ENCODE data around the gene CSNK1E.

CSNK1E gene

GRCh38 chr22:38327805-38328204 lies 10.6 kb upstream of the CSNK1E start:
- DNase-seq, result no peak

GRCh38 chr22:38327396-38327795 lies 10.2 kb upstream of the CSNK1E start:
- DNase-seq, result no peak

DNA sequence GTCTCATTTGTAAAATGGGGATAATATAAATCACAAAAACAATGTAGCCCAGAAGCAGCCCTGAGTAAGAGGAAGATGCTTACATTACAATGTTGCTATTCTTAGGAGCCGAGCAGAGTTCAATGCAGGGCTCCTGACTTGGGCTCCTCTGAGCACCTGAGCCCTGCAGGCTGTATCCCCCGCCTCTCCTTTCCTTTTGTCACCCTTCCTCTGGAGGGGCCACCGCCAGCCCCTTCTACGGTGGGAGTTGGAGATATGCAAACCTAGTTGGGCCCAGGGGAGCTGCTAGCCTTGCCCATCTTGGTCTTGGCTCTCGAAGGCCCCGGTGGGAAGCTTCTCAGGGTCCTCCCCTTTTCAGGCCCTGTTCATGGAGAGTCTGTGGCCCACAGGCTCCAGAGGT lies 8.4 kb upstream of the CSNK1E start:
- no peak for DNase-seq

GRCh38 chr22:38320605-38321402 lies 3.6 kb upstream of the CSNK1E start:
- no peak for DNase-seq

DNA sequence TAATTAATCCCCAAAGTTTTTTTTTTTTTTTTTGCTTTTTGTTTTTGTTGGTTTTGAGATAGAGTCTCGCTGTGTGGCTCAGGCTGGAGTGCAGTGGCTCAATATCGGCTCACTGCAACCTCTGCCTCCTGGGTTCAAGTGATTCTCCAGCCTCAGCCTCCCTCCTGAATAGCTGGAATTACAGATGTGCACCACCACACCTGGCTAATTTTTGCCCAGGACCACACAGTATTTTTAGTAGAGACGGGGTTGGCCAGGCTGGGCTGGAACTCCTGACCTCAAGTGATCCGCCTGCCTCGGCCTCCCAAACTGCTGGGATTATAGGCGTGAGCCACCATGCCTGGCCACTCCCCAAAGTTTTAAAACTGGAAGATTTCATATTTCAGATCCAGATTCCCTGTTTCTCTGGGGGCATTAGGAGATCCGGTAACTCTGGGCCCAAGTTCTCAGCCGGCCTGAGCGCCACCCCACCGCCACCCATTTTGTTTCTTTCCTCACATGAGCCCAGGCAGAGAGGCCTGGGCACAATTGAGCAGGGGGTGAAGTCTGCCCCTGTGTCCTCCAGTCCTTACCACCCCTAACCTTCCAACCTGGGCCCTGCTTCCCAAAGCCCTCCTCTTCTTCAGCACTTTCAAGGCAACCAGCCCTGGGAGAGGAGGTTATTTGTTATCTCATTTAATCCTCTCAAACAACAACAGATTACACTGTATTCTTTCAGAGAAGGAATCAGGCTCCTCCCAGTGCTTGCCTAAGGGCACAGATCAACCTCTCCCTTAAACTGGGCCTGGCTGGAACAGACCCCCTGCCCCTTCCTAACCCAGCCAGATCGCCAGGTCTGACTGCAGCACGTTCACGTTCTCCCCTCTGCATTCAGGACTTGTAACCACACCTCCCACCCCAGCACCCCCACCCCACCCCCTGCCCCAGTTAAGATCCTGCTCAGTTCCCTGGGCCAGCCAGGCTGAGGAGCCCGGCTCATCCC lies 1.9 kb upstream of the CSNK1E start:
- no peak for DNase-seq

- DNase-seq, result no peak
Measured at GRCh38 chr22:38317995-38318715, 922 bp upstream of the CSNK1E start.

GRCh38 chr22:38316364-38317121 lies 690 bp downstream of the CSNK1E start:
- DNase-seq, result no peak

DNA sequence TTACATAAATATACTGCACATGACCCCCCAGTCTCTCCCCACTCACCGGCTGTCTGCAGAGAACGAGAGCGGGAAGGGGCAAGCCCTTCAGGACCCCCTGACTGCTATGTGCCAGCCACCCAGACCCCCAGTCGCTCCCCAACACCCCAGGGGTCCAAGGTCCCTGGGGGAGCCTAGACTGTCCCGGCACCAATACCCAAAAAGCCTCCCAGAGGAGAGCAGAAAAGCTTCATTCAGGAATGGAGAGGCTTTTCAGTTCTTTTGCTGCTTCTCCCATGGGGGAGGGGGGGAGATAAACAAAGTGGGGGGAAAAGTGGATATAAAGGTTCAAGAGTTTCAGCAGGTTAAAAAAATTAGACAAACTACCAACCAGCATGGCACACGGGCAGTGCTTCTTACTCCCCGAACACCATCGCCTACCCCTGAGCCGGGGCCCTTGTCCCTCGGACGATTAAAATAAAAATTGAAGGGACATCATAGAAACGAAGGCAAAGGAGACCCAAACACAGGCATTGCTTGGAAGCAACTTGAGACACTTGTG lies 1.3 kb downstream of the CSNK1E start:
- no peak for DNase-seq

GRCh38 chr22:38314933-38315822 lies 2.1 kb downstream of the CSNK1E start:
- DNase-seq, result no peak

GRCh38 chr22:38314051-38314932 lies 2.9 kb downstream of the CSNK1E start:
- no peak for DNase-seq

- DNase-seq, result no peak
Measured at GRCh38 chr22:38313384-38313955, 3.8 kb downstream of the CSNK1E start.

DNA sequence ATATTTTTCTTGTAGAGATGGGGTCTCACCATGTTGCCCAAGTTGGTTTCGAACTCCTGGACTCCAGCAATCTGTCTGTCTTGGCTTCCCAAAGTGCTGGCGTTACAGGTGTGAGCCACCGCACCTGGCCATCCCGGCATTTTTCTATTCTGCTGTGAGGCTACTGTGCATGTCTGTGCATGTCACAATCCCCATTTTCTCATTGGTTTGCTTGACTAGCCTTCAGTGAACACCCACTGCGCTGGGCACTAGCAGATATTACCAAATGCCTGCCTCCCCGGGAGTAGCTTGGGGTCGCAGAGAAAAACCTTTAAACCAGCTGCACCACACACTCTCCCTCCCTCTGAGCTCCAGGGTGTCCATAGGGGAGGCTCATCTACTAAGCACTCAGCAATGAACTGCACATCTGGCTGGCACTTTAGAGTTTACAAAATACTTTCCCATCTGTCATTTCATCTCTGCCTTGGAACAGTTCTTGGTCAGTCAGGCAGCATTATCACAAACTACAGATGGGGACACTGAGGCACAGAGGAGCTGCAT lies 4.9 kb downstream of the CSNK1E start:
- no peak for DNase-seq

GRCh38 chr22:38311323-38311620 lies 6.0 kb downstream of the CSNK1E start:
- DNase-seq, result no peak

DNA sequence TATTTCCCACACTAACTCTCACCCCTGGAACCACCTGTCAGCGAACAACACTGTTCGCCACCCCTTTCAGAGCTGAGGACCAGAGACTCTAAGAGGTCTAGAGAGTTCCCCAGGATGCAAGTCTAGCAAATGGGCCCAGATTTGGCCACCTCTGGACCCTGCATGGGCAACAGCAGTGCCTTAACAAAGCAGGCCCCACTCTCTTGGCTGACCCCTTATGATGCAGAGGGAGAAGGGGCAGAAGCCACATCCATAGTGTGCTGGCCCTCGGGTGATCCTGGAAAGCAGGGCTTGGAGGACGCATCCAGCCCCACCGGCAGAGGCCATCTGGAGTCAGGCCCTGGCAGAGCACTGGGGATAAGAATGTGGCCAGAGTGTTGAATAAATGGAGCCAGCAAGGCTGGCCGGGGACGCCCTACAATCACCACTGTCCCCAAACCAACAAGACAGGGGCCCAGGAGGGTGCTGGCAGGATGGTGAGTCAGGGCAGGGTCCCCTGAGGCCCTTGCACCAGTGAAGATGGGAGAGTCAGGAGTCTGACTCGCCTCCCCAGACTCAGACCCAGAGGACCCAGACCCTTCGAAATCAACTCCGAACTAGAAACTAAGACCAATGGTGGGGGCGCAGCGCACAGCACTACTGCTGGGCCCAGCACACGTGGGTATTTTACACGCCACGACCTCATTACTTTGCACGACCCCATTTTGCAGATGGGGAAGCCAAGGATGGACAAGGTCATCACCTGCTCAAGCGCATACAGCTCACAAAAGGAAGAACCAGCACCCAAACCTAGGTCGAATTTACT lies 6.5 kb downstream of the CSNK1E start:
- no peak for DNase-seq

GRCh38 chr22:38309614-38310517 lies 7.4 kb downstream of the CSNK1E start:
- DNase-seq, result no peak

- DNase-seq, result no peak
Measured at GRCh38 chr22:38308791-38309498, 8.3 kb downstream of the CSNK1E start.
